B cell (primary cell): ENCODE data around the gene TLL1. TPM values are rescaled to one million over a fixed set of nuclear protein-coding genes. Genes with fewer than 3 reads are reported as not detected.

Experiments
- ATAC-seq: fragments of 200-7000 bp; cut with Tn5 transposase; one replicate; pipeline ENCODE4 v1.10.0; 2021; ENCODE audit warnings: low read depth, mild to moderate bottlenecking, moderate number of reproducible peaks, moderate library complexity
- CTCF ChIA-PET: fragments of 350-600 bp; sonication (Branson Sonifier 250); formaldehyde crosslinking; loops from one replicate; lab custom pipeline; 2021; ENCODE audit warnings: antibody characterized with exemption, inconsistent platforms; lab: Charles Lee
- POLR2A ChIA-PET: fragments of 350-600 bp; sonication (Branson Sonifier 250); formaldehyde crosslinking; loops from one replicate; lab custom pipeline; 2021; ENCODE audit warnings: antibody characterized with exemption; lab: Charles Lee
- DNase-seq: peaks from one replicate; pipeline ENCODE4 v3.0.0; 2013
- H2AFZ ChIP-seq: 2 replicates; pipeline ENCODE4 v1.6.1; 2012; ENCODE audit warnings: mild to moderate bottlenecking, low read depth, low read length; ENCODE audit not compliant: insufficient read depth, poor library complexity, severe bottlenecking
- H3K27ac ChIP-seq, 2 donors: 1 replicate in 1 of 2; 2 replicates in 1 of 2; pipeline ENCODE4 v1.5.1; 2012 to 2013; ENCODE audit warnings: low read length in 2 of 2, mild to moderate bottlenecking in 2 of 2, moderate library complexity in 1 of 2
- H3K27me3 ChIP-seq, 4 experiments: fragments of 200-600 bp in 1 of 4; sonication (generic) in 1 of 4; replicated peaks in 1 of 4; 1 replicate in 2 of 4; 2 replicates in 2 of 4; pipeline versions ENCODE4 v1.6.1 to v1.7.0; 2013 to 2016; ENCODE audit warnings: low read length in 3 of 4, mild to moderate bottlenecking in 2 of 4, mixed read lengths in 1 of 4, moderate library complexity in 1 of 4; ENCODE audit not compliant: insufficient read depth in 4 of 4, control insufficient read depth in 3 of 4; ENCODE audit errors: control extremely low read depth in 1 of 4
- H3K36me3 ChIP-seq, 2 experiments: replicated peaks in 1 of 2; 1 replicate in 1 of 2; 2 replicates in 1 of 2; pipeline versions ENCODE4 v1.6.1 to v1.7.1; 2013; ENCODE audit warnings: low read length in 1 of 2; ENCODE audit not compliant: insufficient read depth in 2 of 2, control insufficient read depth in 1 of 2; ENCODE audit errors: control extremely low read depth in 1 of 2, extremely low read depth in 1 of 2
- H3K4me1 ChIP-seq, 2 donors: fragments of 200-600 bp in 1 of 2; sonication (generic) in 1 of 2; 1 replicate in 1 of 2; 2 replicates in 1 of 2; pipeline versions ENCODE4 v1.5.1 to v1.6.1; 2013 to 2017; ENCODE audit warnings: low read length in 2 of 2; ENCODE audit not compliant: control insufficient read depth in 2 of 2, insufficient read depth in 2 of 2
- H3K4me2 ChIP-seq: replicated peaks from 2 replicates; pipeline ENCODE3; 2012; ENCODE audit warnings: mild to moderate bottlenecking, low read depth, low read length; ENCODE audit not compliant: poor library complexity, severe bottlenecking
- H3K4me3 ChIP-seq, 5 experiments: fragments of 200-600 bp in 1 of 5; sonication (generic) in 1 of 5; 1 replicate in 3 of 5; 2 replicates in 2 of 5; pipeline versions ENCODE4 v1.5.1 to v1.7.0; 2011 to 2016; ENCODE audit warnings: low read length in 4 of 5, mild to moderate bottlenecking in 4 of 5, low read depth in 2 of 5, control low read depth in 1 of 5, moderate library complexity in 1 of 5; ENCODE audit not compliant: insufficient read depth in 1 of 5; ENCODE audit errors: control extremely low read depth in 1 of 5, extremely low read depth in 1 of 5
- H3K79me2 ChIP-seq: fragments of 200-600 bp; sonication (generic); one replicate; pipeline ENCODE4 v1.6.0; 2016; ENCODE audit warnings: low read length; ENCODE audit not compliant: control insufficient read depth, insufficient read depth
- H3K9ac ChIP-seq: fragments of 200-600 bp; sonication (generic); 2 replicates; pipeline ENCODE4 v1.6.1; 2017; ENCODE audit warnings: mild to moderate bottlenecking, low read length, moderate library complexity
- H3K9me3 ChIP-seq, 3 donors: one replicate each; pipeline versions ENCODE4 v1.6.1 to v1.7.1; 2013; ENCODE audit warnings: low read length in 2 of 3; ENCODE audit not compliant: control insufficient read depth in 2 of 3, insufficient read depth in 1 of 3; ENCODE audit errors: control extremely low read depth in 1 of 3
- H4K20me1 ChIP-seq: 2 replicates; pipeline ENCODE4 v1.6.0; 2012; ENCODE audit warnings: mild to moderate bottlenecking, low read length; ENCODE audit not compliant: insufficient read depth, control insufficient read depth, poor library complexity, severe bottlenecking
- H3K27ac Mint-ChIP-seq: one replicate; pipeline ENCODE4 v1.8.0; 2021; ENCODE audit warnings: mixed read lengths
- H3K27me3 Mint-ChIP-seq: one replicate; pipeline ENCODE4 v1.8.0; 2021; ENCODE audit warnings: mixed read lengths
- H3K4me1 Mint-ChIP-seq: one replicate; pipeline ENCODE4 v1.8.0; 2021; ENCODE audit warnings: mixed read lengths
- H3K4me3 Mint-ChIP-seq: one replicate; pipeline ENCODE4 v1.8.0; 2021; ENCODE audit warnings: mixed read lengths
- H3K9me3 Mint-ChIP-seq: one replicate; pipeline ENCODE4 v1.8.0; 2022; ENCODE audit warnings: mixed read lengths; ENCODE audit not compliant: insufficient read depth
- CTCF ChIP-seq: fragments of 200-600 bp; IDR thresholded peaks from one replicate; pipeline ENCODE4 v1.8.0; 2022; ENCODE audit warnings: antibody characterized with exemption, mild to moderate bottlenecking
- EZH2 ChIP-seq: IDR thresholded peaks from 2 replicates; pipeline ENCODE4 v1.6.1; 2012; ENCODE audit warnings: borderline replicate concordance, low read depth, mild to moderate bottlenecking, moderate library complexity, low read length; ENCODE audit not compliant: insufficient read depth, poor library complexity, severe bottlenecking
- WGBS: methylation state at CpG from one replicate; pipeline ENCODE4 v1.1.5; 2013; ENCODE audit warnings: missing lambda C conversion rate; ENCODE audit not compliant: insufficient coverage; 5-methylcytosine and 5-hydroxymethylcytosine counted together
- intact Hi-C: fragments of 100-400 bp; cut with micrococcal nuclease; formaldehyde crosslinking; loops from one replicate; pipeline ENCODE4 v1.10.0; 2022
- polyA plus RNA-seq: library from polyadenylated mRNA; depleted of rRNA; stranded (reverse); fragments of >200 nt; gene quantifications from 2 replicates; pipeline ENCODE4 v1.2.3, GENCODE V29; 2012
- total RNA-seq, 2 donors: library from RNA; stranded (reverse); fragments of 120-200 nt in 1 of 2; gene quantifications; 1 replicate in 1 of 2; 2 replicates in 1 of 2; pipeline versions ENCODE4 v1.2.3 to v1.2.4, GENCODE V29; 2013 to 2022

TLL1 gene
- total and polyA plus RNA-seq, 2 donors (not counting 1 experiment from before 2014, with no cell fraction given), result not detected

- H3K9me3 ChIP-seq, result no peaks in the 10 kb centered on the region
- no peaks in the 10 kb centered on the region for H3K9me3 Mint-ChIP-seq
- intact Hi-C loops, result no loop called here
- ATAC-seq (no peak), DNase-seq (no peak)
- no peak overlapping the region for H3K9ac ChIP-seq
- H3K4me3 ChIP-seq, result no peak overlapping the region
- H3K27me3 Mint-ChIP-seq, result no peaks in the 10 kb centered on the region
- no peak overlapping the region for H3K4me3 Mint-ChIP-seq
- no peak overlapping the region for H3K27ac ChIP-seq
- H3K4me1 Mint-ChIP-seq, result no peaks in the 10 kb centered on the region
- H3K36me3 ChIP-seq, result no peaks in the 10 kb centered on the region
- H3K79me2 ChIP-seq, result no peaks in the 10 kb centered on the region
- POLR2A ChIA-PET, result no interaction called here
- CTCF ChIA-PET, result no interaction called here
- no peaks in the 10 kb centered on the region for H4K20me1 ChIP-seq
- no peak overlapping the region for H2AFZ ChIP-seq
- H3K27me3 ChIP-seq, result no peaks in the 10 kb centered on the region
- no peaks in the 10 kb centered on the region for H3K4me1 ChIP-seq
- 100% methylated on average over 1 of the region's 7 CpGs for WGBS
- no peak overlapping the region for H3K27ac Mint-ChIP-seq
- TF ChIP-seq CTCF (no peak), EZH2 (no peak)
- no peak overlapping the region for H3K4me2 ChIP-seq
Measured at GRCh38 chr4:165844161-165844560, 28.9 kb upstream of the TLL1 start.

GRCh38 chr4:165851256-165851655 is 21.8 kb upstream of the TLL1 start:
- Mint-ChIP-seq H3K27me3 (no peaks in the 10 kb centered on the region), H3K4me3 (no peak overlapping the region)

More at GRCh38 chr4:165851256-165851655, 21.8 kb upstream of the TLL1 start:
- Histone ChIP-seq H3K9ac (no peak overlapping the region), H2AFZ (no peak overlapping the region), H3K27me3 (no peaks in the 10 kb centered on the region), H3K9me3 (no peaks in the 10 kb centered on the region), H3K4me2 (no peak overlapping the region), H3K4me3 (no peak overlapping the region), H3K4me1 (no peaks in the 10 kb centered on the region), H3K36me3 (no peaks in the 10 kb centered on the region), H3K27ac (no peak overlapping the region), H3K79me2 (no peaks in the 10 kb centered on the region), H4K20me1 (no peaks in the 10 kb centered on the region)
- intact Hi-C loops, result no loop called here
- DNase-seq, result no peak
- CTCF ChIA-PET, result no interaction called here
- no CpG with 5 or more reads among the region's 3 CpGs for WGBS
- POLR2A ChIA-PET, result no interaction called here
- TF ChIP-seq EZH2 (no peak), CTCF (no peak)
- H3K9me3 Mint-ChIP-seq, result no peaks in the 10 kb centered on the region
- no peak for ATAC-seq
- H3K4me1 Mint-ChIP-seq, result no peaks in the 10 kb centered on the region
- H3K27ac Mint-ChIP-seq, result no peak overlapping the region
